ENCODE data around the gene SULT2A1.
"Not testable (repeated sequence)": the region's sequence is repeated elsewhere in the genome, so short reads cannot be mapped to it uniquely, and the experiment has no call there.

Gene SULT2A1

GRCh38 chr19:47860602-47861297 is 25.4 kb downstream of the SULT2A1 start:
- no peak for DNase-seq

DNA sequence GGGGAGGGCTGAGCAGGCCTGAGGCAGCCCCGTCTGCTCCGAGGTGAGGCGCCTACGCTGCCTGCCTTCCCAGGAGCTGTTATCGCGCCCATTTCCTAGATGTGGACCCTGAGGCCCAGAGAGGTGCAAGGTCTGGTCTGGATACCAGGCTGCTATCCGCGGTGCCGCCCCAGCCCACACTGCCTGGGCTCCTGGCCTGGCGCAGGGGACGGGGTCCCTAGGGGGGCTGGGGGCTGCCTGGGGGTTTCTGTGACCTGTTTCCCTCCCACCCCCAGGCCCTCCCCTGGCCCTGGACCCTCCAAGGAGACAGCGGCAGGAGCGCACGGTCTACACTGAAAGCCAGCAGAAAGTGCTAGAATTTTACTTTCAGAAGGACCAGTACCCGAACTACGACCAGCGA is 26.3 kb downstream of the SULT2A1 start:
- not testable (repeated sequence) for DNase-seq

DNA sequence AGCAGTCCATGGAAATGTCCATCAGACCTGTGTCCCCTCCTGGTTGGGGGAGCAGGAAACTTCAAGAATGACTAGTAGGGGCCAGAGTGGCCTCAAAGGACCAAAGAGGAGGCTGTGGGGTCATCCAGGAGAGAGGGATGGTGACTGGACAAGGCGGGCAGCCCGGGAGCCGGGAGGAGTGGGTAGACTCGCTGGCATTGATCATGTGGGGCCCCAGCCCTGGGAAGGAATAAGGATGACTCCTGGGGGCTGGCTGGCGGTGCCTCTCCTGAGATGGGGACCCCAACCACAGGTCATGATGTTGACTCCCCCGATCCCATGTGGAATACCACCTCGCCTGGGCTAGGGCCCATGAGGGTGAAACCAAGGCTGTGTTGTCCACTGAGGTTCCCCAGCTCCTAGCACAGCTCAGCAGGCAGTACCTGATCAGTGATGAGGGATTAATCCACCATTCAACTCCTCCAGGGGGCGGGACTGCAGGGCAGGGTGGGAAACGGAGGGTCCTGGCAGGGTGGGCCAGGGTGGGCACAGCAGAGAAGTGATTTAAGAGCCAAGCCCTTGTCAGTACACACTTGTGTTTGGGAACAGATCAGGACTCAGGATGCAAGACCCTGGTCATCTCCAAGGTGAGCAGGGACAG is 27.3 kb downstream of the SULT2A1 start, which contains the start of gene TPRX2:
Gene TPRX2, plus strand, starts transcription at position 590 of the 640 bp plus-strand sequence. Its CDS starts 12 bp downstream, at position 602.
- not testable (repeated sequence) for DNase-seq

DNA sequence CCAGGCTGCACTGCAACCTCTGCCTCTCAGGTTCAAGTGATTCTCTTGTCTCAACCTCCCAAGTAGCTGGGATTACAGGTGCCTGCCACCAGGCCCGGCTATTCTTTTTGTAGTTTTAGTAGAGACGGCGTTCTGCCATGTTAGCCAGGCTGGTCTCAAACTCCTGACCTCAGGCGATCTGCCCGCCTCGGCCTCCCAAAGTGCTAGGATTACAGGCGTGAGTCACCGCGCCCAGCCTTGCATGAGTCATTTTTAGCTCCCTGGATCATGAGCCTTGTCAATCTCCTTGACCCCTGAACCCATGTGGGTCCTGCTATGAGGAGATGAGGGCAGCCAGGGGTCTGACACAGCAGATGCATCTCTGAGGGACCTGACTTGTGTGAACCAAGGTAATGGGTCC is 27.9 kb downstream of the SULT2A1 start:
- DNase-seq = not testable (repeated sequence)

DNA sequence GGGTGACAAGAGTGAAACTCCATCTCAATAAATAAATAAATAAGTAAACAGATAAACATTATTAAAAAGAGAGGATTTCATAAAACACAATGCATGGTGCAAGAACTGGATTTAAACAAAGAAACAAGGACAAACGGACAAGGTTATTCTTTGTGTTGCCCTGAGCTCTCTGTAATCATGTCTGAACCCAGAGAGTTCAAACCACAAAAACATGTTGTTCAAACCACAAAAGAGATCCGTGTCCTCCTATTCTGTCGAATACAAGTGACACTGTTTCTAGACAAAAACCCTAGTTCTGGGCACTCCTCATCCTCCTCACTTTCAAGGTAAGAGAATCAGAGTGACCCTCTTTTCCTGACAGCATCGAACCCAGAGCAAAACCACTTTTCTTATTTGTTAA is 31.7 kb downstream of the SULT2A1 start:
- DNase-seq = no peak

DNA sequence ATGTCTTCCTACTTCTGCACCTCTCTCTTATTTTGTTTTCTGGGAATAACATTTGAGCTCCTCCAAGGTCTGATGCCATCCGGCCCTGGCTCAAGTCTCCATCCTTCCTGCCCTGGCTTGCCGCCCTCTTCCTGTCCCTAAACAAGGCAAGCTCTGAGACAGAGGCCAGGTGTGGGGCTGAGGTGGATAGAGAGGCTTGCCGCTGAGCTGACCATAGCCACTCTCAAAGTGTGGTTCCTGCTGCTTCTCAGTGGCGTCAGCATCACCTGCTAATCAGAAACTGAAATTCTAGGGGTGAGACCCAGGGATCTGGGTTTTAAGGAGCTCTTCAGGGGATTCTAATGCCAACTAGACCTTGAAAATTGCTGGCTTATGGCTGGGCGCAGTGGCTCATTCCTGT is 33.1 kb downstream of the SULT2A1 start:
- DNase-seq = no peak

DNA sequence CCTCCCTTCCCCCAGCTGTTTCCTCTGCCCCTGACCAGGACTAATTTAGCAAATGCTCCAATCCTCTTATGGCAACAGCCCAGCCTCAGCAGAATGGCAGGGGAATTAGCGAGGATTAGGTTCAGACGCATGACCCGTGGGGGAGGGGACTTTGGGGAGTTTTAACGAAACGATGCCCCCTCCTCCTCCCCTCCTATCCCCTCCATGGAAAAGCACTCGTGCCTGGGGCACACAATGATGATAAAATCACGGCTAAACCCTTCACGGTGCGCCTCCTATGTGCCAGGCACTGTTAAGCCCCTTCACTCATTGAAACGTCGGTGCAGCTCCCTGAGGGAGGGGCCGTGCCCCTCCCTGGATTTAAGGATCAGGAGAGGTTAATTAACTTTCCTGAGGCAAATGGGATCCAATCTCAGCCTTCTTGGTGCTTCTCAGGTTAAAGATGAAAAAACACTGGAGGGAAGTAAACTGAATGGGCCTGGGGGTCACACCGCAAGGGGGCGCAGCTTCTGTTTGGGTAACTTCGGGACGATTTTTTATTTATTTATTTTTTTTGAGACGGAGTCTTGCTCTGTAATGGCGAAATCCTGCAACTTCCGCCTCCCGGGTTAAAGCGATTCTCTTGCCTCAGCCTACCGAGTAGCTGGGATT is 37.2 kb downstream of the SULT2A1 start:
- peak; percentile 40 for DNase-seq

GRCh38 chr19:47848425-47848822 is 37.7 kb downstream of the SULT2A1 start:
- no peak for DNase-seq

- no peak for DNase-seq
These were observed 43.2 kb downstream of the SULT2A1 start for GRCh38 chr19:47842941-47843340.

DNA sequence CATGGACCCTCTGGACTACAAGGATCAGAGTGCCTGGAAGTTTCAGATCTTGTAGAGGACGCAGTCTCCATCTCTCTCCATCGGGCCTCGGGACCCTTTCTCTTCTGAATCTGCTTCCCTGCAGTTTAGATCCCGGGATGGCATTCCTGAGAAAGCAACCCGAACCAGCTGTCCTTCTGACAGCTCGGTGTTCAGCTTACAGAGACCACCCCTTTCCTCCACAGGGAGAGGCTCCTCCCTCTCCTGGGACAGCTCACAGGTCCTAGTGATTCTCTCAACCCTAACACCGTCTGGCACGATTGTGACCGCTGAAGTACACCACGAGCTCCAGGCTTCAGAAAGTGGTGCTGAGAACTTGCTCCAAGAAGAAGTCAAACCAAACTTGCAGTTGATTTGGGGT is 46.2 kb downstream of the SULT2A1 start:
- no peak for DNase-seq

DNA sequence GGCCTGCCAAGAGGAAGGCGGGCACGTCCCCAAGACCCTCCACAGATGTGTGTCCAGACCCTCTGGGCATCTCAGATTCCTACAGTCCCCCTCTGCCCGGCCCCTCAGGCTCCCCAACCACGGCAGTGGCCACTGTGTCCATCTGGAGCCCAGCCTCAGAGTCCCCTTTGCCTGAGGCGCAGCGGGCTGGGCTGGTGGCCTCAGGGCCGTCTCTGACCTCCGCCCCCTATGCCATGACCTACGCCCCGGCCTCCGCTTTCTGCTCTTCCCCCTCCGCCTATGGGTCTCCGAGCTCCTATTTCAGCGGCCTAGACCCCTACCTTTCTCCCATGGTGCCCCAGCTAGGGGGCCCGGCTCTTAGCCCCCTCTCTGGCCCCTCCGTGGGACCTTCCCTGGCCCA is 46.7 kb downstream of the SULT2A1 start:
- no peak for DNase-seq

GRCh38 chr19:47836038-47836437 is 50.1 kb downstream of the SULT2A1 start:
- no peak for DNase-seq

DNA sequence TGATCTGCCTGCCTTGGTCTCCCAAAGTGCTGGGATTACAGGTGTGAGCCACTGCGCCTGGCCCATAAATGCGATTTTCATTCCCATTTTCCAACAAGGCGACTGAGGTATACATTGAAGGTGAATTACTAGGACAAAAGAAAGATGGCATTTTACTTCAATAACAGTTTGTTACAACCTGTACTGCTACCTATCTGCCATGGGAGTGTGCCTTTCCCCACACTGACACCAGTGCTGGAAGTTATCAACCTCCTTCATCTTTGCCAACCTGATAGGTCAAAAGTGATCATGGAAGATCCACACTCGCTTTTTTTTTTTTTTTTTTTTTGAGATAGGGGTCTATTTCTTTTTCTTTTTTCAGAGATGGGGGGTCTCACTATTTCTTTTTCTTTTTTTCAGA is 53.4 kb downstream of the SULT2A1 start:
- DNase-seq = no peak

GRCh38 chr19:47826800-47827199 is 59.3 kb downstream of the SULT2A1 start:
- no peak for DNase-seq

DNA sequence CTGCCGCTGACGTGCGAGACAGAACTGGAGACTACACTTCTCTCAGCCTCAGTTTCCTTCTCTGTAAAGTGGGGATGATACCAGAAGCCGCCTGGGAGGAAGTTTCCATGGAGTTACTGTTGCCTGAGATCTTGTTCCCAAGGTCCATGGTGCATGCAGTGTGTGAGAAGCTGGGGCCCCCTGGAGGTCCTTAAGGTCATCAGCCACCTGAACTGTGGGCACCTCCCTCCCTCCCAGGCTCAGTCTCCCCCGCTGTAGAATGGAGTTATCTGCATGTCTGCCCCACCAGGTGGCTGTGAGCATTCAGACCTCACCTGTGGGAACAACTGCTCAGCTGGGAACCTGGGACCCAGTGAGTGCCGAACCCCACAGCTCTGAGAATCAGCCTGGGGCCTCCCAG is 61.7 kb downstream of the SULT2A1 start:
- no peak for DNase-seq

DNA sequence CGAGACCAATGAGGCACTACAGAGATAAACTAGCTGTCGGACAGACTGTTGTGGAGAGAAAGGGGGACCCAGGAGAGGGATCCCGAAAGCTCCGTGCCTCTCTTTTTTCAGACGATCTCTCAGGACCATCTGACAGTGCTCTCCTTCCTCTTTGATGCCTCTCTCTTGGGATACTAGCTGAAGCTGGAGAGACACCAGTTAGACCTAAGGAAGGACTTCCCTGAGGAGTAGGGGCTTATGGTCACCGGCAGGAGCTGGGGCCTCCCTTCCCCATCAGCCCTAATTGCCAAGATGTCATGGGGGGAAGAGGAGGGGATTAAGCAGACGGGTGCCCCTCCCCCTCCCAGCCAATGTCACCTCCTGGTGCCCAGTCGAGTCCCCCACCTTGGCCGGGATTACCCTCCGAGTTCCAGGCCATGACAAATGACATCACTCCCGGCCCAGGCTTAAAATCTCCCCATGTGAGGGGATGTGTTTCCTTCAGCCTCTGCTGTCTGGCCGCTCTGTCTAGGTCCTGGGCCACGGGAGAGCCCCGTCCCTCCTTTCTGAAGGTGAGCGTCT is 64.6 kb downstream of the SULT2A1 start, which contains the start of gene CRX:
Gene CRX, plus strand, starts transcription at position 478 of the 561 bp plus-strand sequence. CDS start 12,507 bp downstream, outside the sequence.
- DNase-seq = no peak

Data from activated CD4-positive, CD25-positive, alpha-beta regulatory T cell treated with anti-CD3 and anti-CD28 coated beads, Interleukin-2, amount 50 U/mL, for 72 hours (primary cell).